Ishikawa (cell line): ENCODE results near the gene ZFAND3.

ENCODE experiments used
- CEBPB ChIP-seq: IDR thresholded peaks from 2 replicates; pipeline ENCODE4 v1.6.1; 2012
- EP300 ChIP-seq: IDR thresholded peaks from 2 replicates; pipeline ENCODE4 v1.6.1; 2012; ENCODE audit warnings: borderline replicate concordance
- NFIC ChIP-seq: IDR thresholded peaks from 2 replicates; pipeline ENCODE4 v1.6.1; 2012
- RAD21 ChIP-seq: IDR thresholded peaks from 2 replicates; pipeline ENCODE4 v1.6.1; 2012; ENCODE audit warnings: low read depth
- TCF12 ChIP-seq: IDR thresholded peaks from 2 replicates; pipeline ENCODE4 v1.6.1; 2012; ENCODE audit warnings: low read depth
- YY1 ChIP-seq: IDR thresholded peaks from 2 replicates; pipeline ENCODE4 v1.6.1; 2012; ENCODE audit warnings: low read depth
- ZBTB7A ChIP-seq: IDR thresholded peaks from 2 replicates; pipeline ENCODE4 v1.6.1; 2012; ENCODE audit warnings: low read depth
- TF ChIP-seq, protein P1 (sequence below): IDR thresholded peaks from 2 replicates; pipeline ENCODE4 v1.6.1; 2012
- TF ChIP-seq, protein P2 (sequence below): IDR thresholded peaks from 2 replicates; pipeline ENCODE4 v1.6.1; 2012

DNA sequence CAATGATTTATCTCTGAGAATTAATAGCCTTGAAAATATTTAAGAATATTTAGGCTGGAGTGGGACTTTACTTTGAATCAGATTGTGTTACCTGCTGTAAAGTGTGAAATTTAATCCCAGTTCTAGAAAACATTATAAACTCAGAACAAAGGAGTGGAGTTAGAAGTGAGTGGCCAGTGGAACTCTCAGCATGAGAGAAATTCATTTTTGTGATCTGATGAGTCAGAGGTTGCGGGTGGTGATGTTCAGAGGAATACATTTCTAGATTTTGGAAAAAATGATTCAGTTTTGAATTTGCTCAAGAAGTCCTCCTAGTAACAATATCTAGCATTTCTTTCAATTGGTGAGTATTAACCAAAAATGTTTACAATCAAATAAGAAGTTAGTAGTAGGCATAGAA lies 167.5 kb downstream of the ZFAND3 start:
- no peak for TF ChIP-seq YY1
- no peak for TF ChIP-seq RAD21
- no peak for TF ChIP-seq CEBPB
- no peak for TF ChIP-seq EP300
- TF ChIP-seq ZBTB7A, result no peak
- TF ChIP-seq TCF12, result no peak
- TF ChIP-seq, protein P1, sequence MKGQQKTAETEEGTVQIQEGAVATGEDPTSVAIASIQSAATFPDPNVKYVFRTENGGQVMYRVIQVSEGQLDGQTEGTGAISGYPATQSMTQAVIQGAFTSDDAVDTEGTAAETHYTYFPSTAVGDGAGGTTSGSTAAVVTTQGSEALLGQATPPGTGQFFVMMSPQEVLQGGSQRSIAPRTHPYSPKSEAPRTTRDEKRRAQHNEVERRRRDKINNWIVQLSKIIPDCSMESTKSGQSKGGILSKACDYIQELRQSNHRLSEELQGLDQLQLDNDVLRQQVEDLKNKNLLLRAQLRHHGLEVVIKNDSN, result no peak
- TF ChIP-seq NFIC, result no peak
- TF ChIP-seq, protein P2, sequence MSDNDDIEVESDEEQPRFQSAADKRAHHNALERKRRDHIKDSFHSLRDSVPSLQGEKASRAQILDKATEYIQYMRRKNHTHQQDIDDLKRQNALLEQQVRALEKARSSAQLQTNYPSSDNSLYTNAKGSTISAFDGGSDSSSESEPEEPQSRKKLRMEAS, result no peak
